CD4-positive, alpha-beta T cell treated with Interleukin-2 at 100 ng/mL for 4 hours (primary cell): ENCODE measurements around the gene SPRR4.
"Not testable (repeated sequence)": the region's sequence is repeated elsewhere in the genome, so short reads cannot be mapped to it uniquely, and the experiment has no call there.

Source experiments
- DNase-seq: peaks from one replicate; pipeline ENCODE4 v3.0.0-alpha.2; 2020; ENCODE audit warnings: low spot score

SPRR4 gene

GRCh38 chr1:152967201-152967600, 3.2 kb upstream of the SPRR4 start:
- no peak for DNase-seq

DNA sequence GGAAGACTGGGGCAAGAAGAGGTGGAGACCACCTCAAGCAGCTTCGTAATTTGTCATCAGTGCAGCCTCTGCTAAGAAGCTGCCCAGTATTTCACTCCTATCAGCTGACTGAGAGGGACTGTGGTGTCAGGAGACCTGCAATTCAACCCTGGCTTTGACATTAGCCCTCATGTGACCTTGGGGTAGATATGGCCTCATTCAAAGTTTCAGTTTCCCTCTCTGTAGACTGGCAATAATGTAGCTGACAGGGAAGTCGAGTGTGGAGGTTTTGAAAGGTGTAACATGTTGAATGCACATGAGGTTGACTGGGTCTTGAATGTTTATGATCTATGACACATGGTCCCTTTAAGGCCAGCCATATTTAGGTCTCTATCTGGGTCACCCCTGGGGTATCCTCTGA, 2.2 kb upstream of the SPRR4 start:
- no peak for DNase-seq

DNA sequence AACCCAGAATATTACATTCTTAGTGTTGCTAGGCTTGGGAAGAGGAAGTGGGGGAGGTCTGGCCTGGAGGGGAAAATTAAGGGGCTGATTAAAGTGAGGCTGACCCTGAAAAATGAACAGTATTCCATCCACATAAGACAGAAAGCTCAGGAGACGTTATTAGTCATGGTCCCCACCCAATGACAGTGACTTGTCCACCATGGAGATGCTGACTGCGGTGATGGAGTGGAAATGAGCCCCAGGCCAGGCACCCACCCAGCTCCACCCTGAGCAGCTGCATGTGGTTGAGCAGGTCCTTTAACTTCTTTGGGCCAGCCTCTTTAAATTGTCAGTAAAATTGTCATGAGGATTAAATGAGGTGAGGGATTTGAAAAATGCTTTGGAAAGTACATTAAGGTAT, 1.4 kb upstream of the SPRR4 start:
- no peak for DNase-seq

DNA sequence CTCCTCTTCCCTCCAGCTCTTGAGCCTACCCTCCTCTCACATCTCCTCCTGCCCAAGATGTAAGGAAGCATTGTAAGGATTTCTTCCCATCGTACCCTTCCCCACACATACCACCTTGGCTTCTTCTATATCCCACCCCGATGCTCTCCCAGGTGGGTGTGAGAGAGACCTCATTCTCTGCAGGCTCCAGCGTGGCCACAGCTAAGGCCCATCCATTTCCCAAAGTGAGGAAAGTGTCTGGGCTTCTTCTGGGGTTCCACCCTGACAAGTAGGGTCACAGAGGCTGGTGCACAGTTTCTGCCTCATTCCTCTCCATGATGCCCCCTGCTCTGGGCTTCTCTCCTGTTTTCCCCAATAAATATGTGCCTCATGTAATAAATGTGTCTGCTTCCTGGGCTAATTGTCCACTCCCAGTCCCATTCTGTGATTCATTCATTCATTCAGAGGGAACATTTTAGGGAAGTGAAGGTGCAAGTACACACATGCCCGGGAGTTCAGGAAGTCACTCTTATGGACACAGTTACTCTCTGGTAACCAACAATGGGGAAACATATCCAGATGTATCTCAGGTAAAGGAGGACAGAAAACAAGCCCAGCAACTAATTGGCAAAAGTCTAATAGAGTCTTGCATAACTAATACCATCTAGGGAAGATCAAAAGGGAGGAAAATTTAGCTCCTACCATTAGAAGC, 1.9 kb downstream of the SPRR4 start:
- no peak for DNase-seq

DNA sequence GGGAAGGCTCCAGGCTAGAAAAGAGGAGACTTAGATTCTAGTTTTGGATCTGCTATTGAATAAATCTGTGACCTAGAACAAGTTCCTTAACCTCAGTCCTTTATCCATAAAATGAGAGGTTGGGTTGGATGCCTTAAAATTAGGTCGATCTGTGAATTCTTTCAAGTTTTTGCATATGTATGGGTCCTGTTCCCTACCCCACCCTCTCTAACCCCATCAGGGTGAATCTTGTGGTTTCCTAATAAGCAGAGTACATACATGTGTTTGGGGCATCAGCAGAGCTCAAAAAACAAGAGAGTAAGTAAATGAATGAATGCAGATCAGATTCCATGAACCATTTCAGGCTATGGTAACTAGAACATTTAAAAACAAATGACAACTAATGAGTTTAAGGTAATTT, 6.2 kb downstream of the SPRR4 start:
- no peak for DNase-seq

DNA sequence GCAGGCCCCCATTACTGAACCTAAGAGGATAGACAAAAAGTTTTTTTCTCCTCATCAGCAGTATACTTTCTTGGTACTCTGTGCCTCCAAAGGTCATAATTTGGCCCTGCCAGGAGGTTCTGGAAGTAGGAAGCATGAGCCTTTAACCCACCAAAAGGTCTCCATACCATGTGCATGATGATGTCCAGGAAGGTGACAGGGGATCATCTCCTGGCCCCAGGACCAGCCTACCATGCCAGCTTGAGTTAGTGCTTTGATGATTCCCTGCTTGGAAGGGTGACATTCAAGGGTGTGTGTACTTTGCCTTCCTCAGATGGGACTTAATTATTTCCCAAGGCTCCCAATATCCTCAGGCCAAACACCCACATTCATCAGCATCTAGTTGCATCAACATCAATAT, 7.2 kb downstream of the SPRR4 start:
- DNase-seq: no peak

GRCh38 chr1:152980676-152981075, 10.2 kb downstream of the SPRR4 start:
- DNase-seq: no peak

GRCh38 chr1:152981146-152981871, 10.9 kb downstream of the SPRR4 start:
- DNase-seq: no peak

DNA sequence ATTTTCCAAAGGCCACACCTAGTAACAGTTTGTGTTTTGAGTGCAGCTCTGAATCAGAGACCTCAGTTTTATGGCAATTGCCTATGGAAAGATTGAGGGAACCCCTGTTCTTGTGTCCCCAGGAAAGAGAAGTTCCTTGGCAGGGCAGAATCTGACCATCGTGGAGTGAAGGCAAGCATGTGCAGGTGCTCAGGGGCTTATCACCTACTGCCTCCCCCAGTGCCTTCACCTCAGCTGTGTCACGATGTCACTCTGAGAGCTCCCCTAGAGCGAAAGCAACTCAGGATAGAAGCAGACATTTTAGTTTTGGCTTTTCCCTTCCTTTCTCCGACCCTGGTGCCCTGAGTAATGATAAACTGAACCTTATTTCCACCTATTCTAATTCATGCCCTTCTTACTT, 11.6 kb downstream of the SPRR4 start:
- DNase-seq: no peak

DNA sequence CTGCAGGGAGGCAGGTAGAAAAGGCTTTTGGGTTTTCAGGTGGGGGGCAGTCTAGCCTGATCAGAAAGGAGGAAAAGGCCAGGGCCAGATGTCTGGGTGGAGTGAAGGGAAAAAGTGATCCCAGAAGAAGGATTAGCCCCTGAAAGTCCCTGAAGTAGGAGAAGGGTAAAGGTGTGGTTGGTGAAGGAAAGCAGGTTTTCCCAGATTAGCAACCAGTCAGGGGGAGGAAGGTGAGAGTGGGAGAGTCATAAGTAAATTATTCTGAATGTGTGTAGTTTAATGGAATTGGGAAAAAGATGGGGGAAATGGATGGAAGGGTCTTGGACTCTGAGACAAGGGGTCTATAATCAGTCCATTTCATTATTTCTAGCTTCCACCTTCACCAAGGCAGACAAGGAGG, 12.8 kb downstream of the SPRR4 start:
- no peak for DNase-seq

DNA sequence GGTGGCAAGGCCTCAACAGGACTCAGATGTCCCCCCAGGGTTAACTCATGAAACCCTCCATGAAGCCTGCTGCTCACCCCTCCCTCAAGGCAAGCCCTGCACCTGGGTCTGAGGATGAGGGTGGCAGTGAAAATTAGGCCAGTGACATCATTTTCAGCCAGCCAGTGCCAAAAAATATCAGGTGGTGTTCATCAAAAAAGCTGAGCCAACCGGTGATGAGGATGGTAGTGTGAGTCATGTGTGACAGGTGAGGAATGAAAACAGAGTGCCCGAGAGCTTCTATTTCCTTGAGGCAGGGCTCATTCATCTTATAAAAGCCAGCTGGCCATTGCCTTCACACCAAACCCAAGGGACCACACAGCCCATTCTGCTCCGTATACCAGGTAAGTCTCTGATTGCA, 13.3 kb downstream of the SPRR4 start, which contains the start of gene SPRR1A:
Gene SPRR1A, plus strand, starts transcription at position 339 of the 400 bp plus-strand sequence. CDS start 1,150 bp downstream, outside the sequence.
- DNase-seq: no peak

GRCh38 chr1:152986578-152986977, 16.1 kb downstream of the SPRR4 start:
- DNase-seq: no peak

DNA sequence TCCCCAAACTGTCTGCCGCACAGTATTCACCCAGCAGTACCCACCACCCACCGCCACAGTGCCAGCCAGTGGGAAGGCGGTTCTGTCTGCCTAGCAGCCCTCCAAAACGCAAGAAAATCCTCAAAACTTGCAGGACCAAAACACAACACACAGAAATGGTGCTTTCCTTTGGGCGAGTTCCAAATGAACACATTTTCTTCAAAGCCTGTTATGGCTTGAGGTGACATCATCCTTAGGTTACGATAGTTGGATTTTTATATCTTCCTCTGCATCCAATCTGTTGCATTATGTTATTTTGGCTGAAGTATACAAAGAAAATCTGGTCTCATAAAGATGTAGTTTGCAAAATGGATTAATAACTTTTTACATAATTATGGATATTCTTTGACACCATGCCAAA, 22.7 kb downstream of the SPRR4 start:
- DNase-seq: no peak

- DNase-seq: no peak
These were observed 25.4 kb downstream of the SPRR4 start for GRCh38 chr1:152995842-152996241.

DNA sequence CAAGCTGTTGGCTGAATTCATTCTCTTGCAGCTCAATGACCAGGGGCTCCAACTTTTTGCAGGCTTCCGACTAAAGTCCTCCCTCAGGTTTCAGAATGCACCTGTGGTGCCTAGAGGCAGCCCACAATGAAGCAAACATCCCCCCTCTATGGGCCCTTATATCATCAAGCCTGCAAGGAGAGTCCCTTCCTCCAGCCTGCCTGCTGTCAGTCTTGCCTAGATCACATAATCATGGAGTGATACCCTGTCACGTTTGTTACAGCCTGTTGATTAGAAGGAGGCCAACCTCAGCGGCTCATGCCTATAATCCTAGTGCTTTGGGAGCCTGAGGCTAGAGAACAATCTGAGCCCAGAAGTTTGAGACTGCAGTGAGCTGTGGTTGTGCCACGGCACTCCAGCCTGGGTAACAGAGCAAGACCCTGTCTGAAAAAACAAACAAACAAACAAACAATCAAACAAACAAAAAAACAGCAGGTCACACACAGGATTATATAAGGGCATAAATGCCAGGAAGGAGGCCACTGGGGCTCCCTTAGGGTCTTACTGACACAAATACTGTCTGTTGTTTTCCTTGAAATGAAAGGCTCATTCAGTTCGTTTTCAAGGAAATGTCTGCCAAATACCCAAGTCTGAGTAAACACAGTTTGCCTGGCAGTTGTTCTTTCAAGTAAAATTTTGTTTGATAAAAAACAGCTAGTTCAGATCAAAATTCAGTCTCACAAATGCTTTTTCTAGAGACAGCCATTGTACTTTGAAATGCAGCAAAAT, 26.4 kb downstream of the SPRR4 start:
- no peak for DNase-seq

DNA sequence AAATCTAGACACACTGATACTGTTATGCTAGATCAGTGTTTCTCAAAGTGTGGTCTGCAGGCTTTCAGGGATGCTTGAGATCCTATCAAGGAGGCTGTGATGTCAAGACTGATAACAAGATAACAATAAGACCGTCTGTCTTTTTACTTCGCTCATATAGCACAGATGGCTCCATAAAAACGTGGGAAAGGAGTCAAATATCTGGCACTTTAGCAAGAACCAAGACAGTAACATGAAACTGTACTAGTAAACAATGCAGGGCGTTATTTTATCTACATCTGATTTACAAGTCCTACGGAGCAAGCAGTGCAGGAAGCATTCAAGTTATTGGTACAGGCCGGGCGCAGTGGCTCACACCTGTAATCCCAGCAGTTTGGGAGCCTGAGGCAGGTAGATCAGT, 27.5 kb downstream of the SPRR4 start:
- no peak for DNase-seq

GRCh38 chr1:152998476-152998875, 28.0 kb downstream of the SPRR4 start:
- DNase-seq: no peak

DNA sequence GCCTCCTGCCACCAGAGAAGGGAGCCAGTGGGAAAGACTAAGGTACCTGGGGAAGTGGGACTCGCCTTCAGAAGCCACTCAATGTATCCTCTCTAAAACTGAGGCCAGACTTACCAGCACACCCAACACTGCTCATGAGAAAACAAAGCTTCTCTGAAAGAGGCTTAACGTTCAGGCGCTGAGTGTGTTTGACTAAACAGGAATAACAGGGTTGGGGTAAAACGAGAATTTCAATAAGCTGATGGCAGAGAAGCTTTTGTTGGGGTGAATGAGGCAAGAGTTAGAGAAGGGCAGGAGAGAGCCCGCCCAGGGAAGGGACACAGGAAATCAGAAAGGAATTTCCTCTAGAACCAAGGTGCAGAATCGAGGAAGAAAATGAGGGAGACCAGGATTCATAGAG, 29.4 kb downstream of the SPRR4 start:
- DNase-seq: no peak

- DNase-seq: no peak
These were observed 29.8 kb downstream of the SPRR4 start for GRCh38 chr1:153000294-153000693.

DNA sequence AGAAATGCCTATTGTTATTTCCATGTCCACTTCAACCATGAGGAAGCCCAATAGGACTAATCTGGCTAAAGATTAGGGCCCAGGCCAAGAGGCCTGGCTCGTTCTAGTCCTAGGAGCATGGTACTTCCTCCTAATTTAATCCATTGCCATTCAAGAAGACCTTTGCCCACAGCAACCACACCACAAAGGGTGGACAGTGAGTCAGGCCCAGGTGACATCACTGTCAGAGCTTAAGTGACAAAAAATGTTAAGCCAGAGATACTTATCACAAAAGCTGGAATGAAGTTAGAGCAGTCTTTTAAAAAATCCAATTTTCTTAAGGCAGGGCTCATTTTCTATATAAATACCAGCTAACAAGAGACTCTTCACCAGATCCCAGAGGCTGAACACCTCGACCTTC, 30.9 kb downstream of the SPRR4 start, which contains the start of gene SPRR3:
Gene SPRR3, plus strand, starts transcription at position 368 of the 400 bp plus-strand sequence. CDS start 1,272 bp downstream, outside the sequence.
- no peak for DNase-seq

GRCh38 chr1:153011235-153011758, 40.8 kb downstream of the SPRR4 start:
- not testable (repeated sequence) for DNase-seq

DNA sequence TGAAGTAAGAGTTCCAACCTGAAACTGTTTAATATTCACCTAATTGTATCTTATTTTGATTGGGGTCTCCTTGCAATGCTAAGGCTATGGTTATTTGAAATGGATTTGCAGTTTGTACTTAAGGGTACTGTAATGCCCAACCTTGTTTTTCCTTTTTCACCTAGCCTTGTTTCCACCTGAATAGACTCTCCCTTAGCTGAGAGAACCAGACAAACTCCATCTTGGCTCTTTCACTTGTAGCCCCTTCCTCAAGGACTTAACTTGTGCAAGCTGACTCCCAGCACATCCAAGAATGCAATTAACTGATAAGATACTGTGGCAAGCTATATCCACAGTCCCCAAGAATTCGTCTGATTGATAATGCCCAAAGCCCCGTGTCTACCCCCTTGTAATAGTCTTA, 51.4 kb downstream of the SPRR4 start:
- DNase-seq: not testable (repeated sequence)
